Endothelial cell of coronary artery (primary cell): ENCODE measurements around the gene PRCD. TPM values are rescaled to one million over a fixed set of nuclear protein-coding genes. Genes with fewer than 3 reads are reported as not detected.

ENCODE experiments used
- total RNA-seq: library from RNA; depleted of rRNA; stranded (reverse); fragments of >200 nt; gene quantifications from 2 replicates; pipeline ENCODE4 v1.2.3, GENCODE V29; 2014

PRCD gene, protein sequence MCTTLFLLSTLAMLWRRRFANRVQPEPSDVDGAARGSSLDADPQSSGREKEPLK
- 0.85 TPM in 1 of 2 replicates, not detected in the other for total RNA-seq

DNA sequence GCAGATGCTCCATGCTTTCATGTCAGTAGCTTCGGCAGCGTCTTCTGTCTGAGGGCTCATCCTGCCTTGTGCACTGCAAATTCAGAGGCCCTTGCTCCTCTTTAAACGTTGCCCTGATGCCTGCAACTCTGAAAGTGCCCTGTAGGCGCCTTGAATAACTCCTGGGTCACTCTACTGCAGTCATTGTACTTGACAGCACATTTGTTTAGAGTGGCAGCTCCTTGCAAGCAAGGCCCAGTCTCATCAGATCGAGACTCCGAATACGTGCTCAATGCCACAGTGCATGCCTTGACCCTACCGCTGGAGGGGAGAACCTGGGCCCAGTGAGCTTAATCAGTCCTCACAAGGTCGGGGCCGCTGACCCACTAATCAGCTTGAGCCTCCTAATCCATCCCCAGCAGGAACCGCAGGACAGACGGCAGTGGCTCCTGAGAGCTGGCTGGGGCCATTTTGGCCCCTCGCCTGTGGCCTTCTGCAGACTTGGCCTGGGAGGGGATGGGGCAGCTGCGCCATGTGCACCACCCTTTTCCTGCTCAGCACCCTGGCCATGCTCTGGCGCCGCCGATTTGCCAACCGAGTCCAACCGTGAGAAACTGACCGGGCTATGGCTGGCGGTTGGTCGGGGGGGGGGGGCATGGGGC is at the start of gene PRCD:
TSS of gene PRCD (plus strand) at position 414 of the 641 bp plus-strand sequence. CDS start at position 512, 98 bp downstream.

DNA sequence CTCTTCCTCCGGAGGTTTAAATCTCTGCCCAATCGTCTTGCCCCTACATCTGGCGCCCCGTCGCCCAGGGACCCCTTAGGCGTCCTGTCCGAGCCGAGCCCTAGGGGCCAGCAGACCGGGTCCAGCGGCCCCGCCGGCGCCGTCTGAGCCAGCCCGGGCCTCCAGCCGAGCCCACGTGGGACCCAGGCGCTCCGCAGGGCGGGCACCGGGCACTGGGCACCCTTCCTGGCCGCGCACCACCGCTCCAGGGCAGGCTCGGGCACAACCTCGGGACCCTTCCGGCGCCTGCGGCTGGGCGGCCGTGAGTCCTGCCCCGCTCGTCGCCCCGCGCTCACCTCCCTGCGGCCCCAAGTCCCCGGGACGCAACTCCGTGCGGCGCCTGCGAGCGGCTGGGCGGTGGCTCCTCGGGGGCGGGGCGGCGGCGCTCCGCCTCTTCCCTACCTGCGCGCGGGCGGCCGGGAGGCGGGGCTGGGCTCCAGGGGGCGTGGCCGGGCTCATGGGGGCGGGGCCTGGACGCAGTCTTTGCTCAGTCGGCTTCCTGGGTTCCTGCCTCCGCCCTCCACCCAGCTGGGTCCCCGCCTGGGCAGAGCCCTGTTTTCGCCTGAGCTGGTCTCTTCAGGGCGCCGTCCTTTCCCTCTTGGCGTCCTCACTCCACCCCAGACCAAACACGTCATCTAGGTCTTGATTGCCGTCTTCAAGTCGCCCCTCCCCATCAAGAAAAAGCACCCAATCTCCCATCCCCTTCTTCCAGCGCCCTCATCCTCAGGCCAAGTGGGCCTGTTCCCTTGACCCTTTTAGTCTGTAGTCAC is 38.6 kb upstream of the PRCD start, which contains the start of gene RHBDF2:
TSS of gene RHBDF2 (minus strand) at position 406 of the 809 bp plus-strand sequence. CDS start 19,899 bp downstream, outside the sequence.

DNA sequence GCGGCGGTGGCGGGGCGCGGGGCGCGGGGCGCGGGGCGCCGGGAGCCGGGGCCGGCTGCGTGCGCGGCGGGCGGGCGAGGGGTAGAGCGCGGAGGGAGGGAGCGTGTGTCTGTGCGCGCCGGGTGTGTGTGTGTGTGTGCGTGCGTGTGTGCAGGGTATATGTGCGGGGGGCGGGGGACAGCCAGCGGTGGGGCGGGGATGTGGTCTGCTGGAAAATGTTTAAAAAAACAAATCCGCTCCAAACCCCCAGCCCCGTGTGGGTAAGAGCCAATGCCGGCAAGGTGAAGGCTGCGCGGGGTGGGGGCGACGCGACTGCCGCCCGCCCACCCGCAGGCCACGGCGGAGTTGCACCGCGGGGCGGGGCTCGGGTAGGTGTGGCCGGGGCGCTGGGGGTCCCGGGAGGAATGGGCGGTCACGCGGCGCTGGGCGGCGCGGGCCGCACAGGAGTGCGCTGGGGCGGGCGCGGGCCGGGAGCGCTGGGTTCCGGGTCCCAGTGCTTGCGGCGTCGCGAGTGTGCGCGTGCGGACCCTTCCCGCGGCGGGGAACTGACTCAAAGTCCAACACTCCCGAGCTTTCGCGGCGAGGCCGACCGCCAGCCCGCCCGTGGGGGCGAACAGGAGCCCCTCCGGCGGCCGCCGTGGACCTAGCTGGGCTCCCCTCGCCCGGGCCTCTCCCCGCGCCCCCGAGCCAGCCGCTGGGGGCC is 2.1 kb upstream of the PRCD start, which contains the start of gene CYGB:
TSS of gene CYGB (minus strand) at position 132 of the 703 bp plus-strand sequence. CDS start 167 bp downstream, outside the sequence.

DNA sequence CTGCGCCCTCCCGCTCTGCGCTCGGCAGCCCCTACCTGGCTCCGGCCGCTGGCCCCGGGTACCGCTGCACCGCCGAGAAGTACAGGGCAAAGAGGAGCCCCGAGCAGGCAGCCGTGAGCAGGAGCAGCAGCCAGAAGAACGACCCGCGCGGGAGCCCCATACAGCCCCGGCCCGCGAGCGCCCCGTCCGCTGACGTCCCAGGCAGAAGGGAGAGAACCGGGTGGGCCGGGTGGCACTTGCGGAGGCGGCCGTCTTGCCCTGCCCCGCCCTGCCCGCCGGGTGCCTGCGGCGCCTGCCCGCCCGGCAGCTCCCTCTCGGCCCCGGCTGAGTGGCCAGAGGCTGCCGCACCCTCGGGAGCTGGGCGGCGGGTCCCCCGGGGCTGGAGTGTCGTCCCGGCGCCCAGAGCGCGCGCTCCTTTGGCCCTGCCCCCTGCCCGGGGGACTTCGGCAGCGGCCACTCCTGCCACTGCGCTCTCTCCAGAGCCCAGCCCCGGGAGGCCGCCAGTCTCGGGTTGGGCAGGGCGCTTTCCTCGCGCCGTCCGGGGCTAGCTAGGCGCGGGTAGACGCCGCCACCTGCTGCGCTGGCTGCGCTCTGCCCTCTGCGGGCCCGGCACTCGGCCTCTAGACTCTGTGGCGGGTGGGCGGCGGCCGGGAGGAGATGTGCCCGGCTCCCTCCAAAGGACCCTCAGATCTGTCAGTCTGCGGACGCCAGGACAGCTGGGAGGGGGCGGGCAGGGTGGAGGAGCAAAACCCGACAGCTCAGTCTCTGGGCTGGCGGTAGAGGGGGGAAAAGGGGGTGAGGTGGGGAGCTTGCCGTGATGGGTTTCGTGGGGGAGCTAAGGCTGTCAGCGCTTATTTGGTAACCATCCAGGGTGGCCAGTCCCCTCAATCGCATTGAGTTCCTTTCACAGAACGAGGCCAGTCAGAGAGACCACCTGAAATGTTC is 46.1 kb downstream of the PRCD start, which contains the start of gene ST6GALNAC2:
TSS of gene ST6GALNAC2 (minus strand) at position 212 of the 945 bp plus-strand sequence. CDS start at position 160, 52 bp downstream.

Other genes starting within 250 kb of the PRCD start
- gene QRICH2, start 231.8 kb upstream of the PRCD start, total RNA-seq, result 2.9 and 4.1 TPM in 2 replicates
- gene PRPSAP1, start 186.1 kb upstream of the PRCD start, total RNA-seq, result 36.9 and 51.6 TPM in 2 replicates
- gene SPHK1, start 155.4 kb upstream of the PRCD start, total RNA-seq, result 102 and 124 TPM in 2 replicates
- gene UBE2O, start 86.9 kb upstream of the PRCD start, total RNA-seq, result 22.7 and 32.5 TPM in 2 replicates
- not detected in 2 replicates for gene AANAT, start 72.4 kb upstream of the PRCD start, total RNA-seq
- 9.1 and 22.9 TPM in 2 replicates for gene RHBDF2, start 38.6 kb upstream of the PRCD start, total RNA-seq
- 0.45 and 5.0 TPM in 2 replicates for gene CYGB, start 2.3 kb upstream of the PRCD start, total RNA-seq
- 0.66 TPM in 1 of 2 replicates, not detected in the other for gene ST6GALNAC2, start 45.8 kb downstream of the PRCD start, total RNA-seq
- 0.27 TPM in 1 of 2 replicates, not detected in the other for gene ST6GALNAC1, start 103.7 kb downstream of the PRCD start, total RNA-seq
- 78.5 and 200 TPM in 2 replicates for gene MXRA7, start 170.9 kb downstream of the PRCD start, total RNA-seq
- gene JMJD6, start 186.6 kb downstream of the PRCD start, total RNA-seq, result 19.6 and 29.7 TPM in 2 replicates
- 13.6 and 14.8 TPM in 2 replicates for gene METTL23, start 186.8 kb downstream of the PRCD start, total RNA-seq
- gene SRSF2, start 197.3 kb downstream of the PRCD start, total RNA-seq, result 185 and 239 TPM in 2 replicates
- gene MFSD11, start 198.1 kb downstream of the PRCD start, total RNA-seq, result 19.0 and 22.8 TPM in 2 replicates